ENCODE measurements around the gene BMP7. TPM values are rescaled to one million over a fixed set of nuclear protein-coding genes. Genes with fewer than 3 reads are reported as not detected.
A peak's percentile ranks its signal among the peaks of the same experiment; 100 is the strongest.

The BMP7 gene
- total RNA-seq, 2 experiments from 2014 or later: 2.2 to 94.2 TPM

GRCh38 chr20:57259938-57260921 is 6.2 kb downstream of the BMP7 start:
- H3K9me2 ChIP-seq (ENCODE audit: insufficient read depth, low read length): no peaks in the 10 kb centered on the region
- peaks cover 81% of the 10 kb centered on the region for H3K4me1 ChIP-seq (ENCODE audit: insufficient read depth, low read length, poor library complexity, severe bottlenecking)
- no peak overlapping the region for H3K4me3 ChIP-seq (ENCODE audit: low read depth, low read length, poor library complexity, severe bottlenecking)
- H2AFZ ChIP-seq (ENCODE audit: low read length): no peak overlapping the region
- ChIA-PET POLR2A (interaction anchor here (1.2 kb wide), 1 partner anchor 65 kb away, joined by 3 read pairs; no protein-coding TSS in a partner anchor), CTCF (ENCODE audit: unreplicated experiment) (no interaction called here)
- TF ChIP-seq EZH2phosphoT487 (IDR thresholded peaks at IDR 0.05; ENCODE audit: borderline replicate concordance, low read depth, low read length) (no peak), CTCF (conservative IDR thresholded peaks at IDR 0.05; ENCODE audit: low read length) (no peak)
- no peaks in the 10 kb centered on the region for H3K9me3 ChIP-seq (ENCODE audit: low read length)
- intact Hi-C loops (cut with micrococcal nuclease; ENCODE audit: unreplicated experiment): no loop called here
- peak overlapping the region; percentile 75 for H3K4me2 ChIP-seq (ENCODE audit: low read length)
- no peak overlapping the region for H3K27ac ChIP-seq (ENCODE audit: low read depth, low read length, poor library complexity, severe bottlenecking)
- BruUV-seq (replicated peaks): no TSS peak
- peaks cover 13% of the 10 kb centered on the region for H4K20me1 ChIP-seq (ENCODE audit: insufficient read depth, low read length)
- H3K79me2 ChIP-seq (ENCODE audit: insufficient read depth, low read depth, low read length): peaks cover 100% of the 10 kb centered on the region
- DNase-seq (ENCODE audit: low spot score): no peak
- H3K36me3 ChIP-seq (ENCODE audit: insufficient read depth, low read length): peaks cover 34% of the 10 kb centered on the region; the same call in 1 of the 2 replicates

DNA sequence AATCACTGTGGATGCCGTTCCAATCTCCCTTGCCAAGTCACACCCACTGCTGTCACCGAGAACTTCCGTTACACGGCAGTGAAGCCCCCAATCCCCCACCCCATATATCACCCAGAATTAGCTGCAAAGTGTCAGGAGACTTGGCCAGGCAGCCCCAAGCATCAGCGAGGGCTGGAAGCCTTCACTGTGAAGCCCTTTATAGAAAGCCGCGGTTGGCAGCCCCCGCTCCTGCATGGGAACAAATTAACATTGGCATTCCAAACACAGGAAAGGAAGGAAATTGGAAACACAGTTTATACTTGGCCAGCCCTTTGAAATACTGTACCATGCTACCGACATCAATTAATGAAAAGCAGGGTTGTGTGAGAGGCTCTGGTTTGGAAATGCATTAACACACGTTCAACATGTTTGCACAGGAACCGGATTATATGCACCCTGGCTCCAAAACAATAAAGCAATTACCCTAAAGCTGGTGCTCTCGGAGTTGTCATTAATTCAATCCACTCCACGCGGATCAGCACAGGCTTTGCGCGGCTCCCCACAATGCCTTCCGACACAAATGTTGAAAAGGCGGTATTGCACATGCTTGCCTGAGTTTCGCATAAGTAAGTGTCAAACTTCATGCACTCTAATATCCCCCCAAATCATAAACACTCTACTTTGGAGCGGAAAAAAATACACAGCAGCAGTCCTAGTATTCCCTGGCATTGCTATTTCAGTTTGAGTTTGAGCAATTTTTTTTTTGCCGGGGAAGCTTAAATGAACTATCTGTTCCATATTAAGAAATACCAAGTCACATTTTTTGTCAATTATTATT is 7.1 kb downstream of the BMP7 start:
- peak overlapping the region; percentile 75 for H3K4me2 ChIP-seq (ENCODE audit: low read length)
- H3K79me2 ChIP-seq (ENCODE audit: insufficient read depth, low read depth, low read length): peaks cover 100% of the 10 kb centered on the region
- BruUV-seq (replicated peaks): no TSS peak
- peaks cover 89% of the 10 kb centered on the region for H3K4me1 ChIP-seq (ENCODE audit: insufficient read depth, low read length, poor library complexity, severe bottlenecking)
- peaks cover 36% of the 10 kb centered on the region; the same call in 1 of the 2 replicates for H3K36me3 ChIP-seq (ENCODE audit: insufficient read depth, low read length)
- no peak for DNase-seq (ENCODE audit: low spot score)
- H2AFZ ChIP-seq (ENCODE audit: low read length): no peak overlapping the region
- intact Hi-C loops (cut with micrococcal nuclease; ENCODE audit: unreplicated experiment): no loop called here
- no peak for TF ChIP-seq EZH2phosphoT487 (IDR thresholded peaks at IDR 0.05; ENCODE audit: borderline replicate concordance, low read depth, low read length)
- no peak for TF ChIP-seq CTCF (conservative IDR thresholded peaks at IDR 0.05; ENCODE audit: low read length)
- ChIA-PET POLR2A (interaction anchor here (1.2 kb wide), 1 partner anchor 66 kb away, joined by 3 read pairs; no protein-coding TSS in a partner anchor), CTCF (ENCODE audit: unreplicated experiment) (no interaction called here)
- H4K20me1 ChIP-seq (ENCODE audit: insufficient read depth, low read length): peaks cover 13% of the 10 kb centered on the region
- H3K4me3 ChIP-seq (ENCODE audit: low read depth, low read length, poor library complexity, severe bottlenecking): peak overlapping the region; percentile 28
- H3K9me2 ChIP-seq (ENCODE audit: insufficient read depth, low read length): no peaks in the 10 kb centered on the region
- H3K27ac ChIP-seq (ENCODE audit: low read depth, low read length, poor library complexity, severe bottlenecking): peak overlapping the region; percentile 9
- no peaks in the 10 kb centered on the region for H3K9me3 ChIP-seq (ENCODE audit: low read length)

Measured in OCI-LY7 (cell line).